Panc1 (cell line): ENCODE data around the gene BAZ2B. TPM values are rescaled to one million over a fixed set of nuclear protein-coding genes. Genes with fewer than 3 reads are reported as not detected.

Source experiments
- ATAC-seq: fragments of 200-7000 bp; cut with Tn5 transposase; 2 replicates; pipeline ENCODE4 v1.9.1; 2020; ENCODE audit warnings: mild to moderate bottlenecking, moderate library complexity
- BruUV-seq: library from RNA; stranded (reverse); fragments of 400-500 nt; replicated peaks from 2 replicates; lab custom pipeline; 2021; lab: Mats Ljungman, UMichigan
- CTCF ChIA-PET: fragments of 300-600 bp; sonication (Branson Sonifier 250); formaldehyde crosslinking; loops from one replicate; lab custom pipeline; 2022; ENCODE audit warnings: antibody characterized with exemption; lab: Charles Lee
- POLR2A ChIA-PET: fragments of 300-600 bp; sonication (Branson Sonifier 250); formaldehyde crosslinking; loops from one replicate; lab custom pipeline; 2022; ENCODE audit warnings: antibody characterized with exemption; lab: Charles Lee
- DNase-seq: peaks from one replicate; pipeline ENCODE4 v3.0.0-alpha.2; 2010; ENCODE audit warnings: low read depth, low spot score
- H3K27ac ChIP-seq: 2 replicates; pipeline ENCODE4 v1.5.1; 2011; ENCODE audit warnings: mild to moderate bottlenecking, low read length, inconsistent platforms
- H3K27me3 ChIP-seq: fragments of 200-500 bp; sonication (Bioruptor generic); 2 replicates; pipeline ENCODE4 v1.6.0; 2014; ENCODE audit warnings: low read length, inconsistent platforms; ENCODE audit not compliant: control insufficient read depth, insufficient read depth
- H3K36me3 ChIP-seq: fragments of 200-500 bp; sonication (Bioruptor generic); 2 replicates; pipeline ENCODE4 v1.5.1; 2014; ENCODE audit warnings: inconsistent platforms, mild to moderate bottlenecking, low read length, moderate library complexity; ENCODE audit not compliant: control insufficient read depth, insufficient read depth
- H3K4me1 ChIP-seq: 2 replicates; pipeline ENCODE4 v1.5.1; 2011; ENCODE audit warnings: inconsistent platforms, mild to moderate bottlenecking, low read length, moderate library complexity; ENCODE audit not compliant: control insufficient read depth, insufficient read depth
- H3K4me3 ChIP-seq, 2 experiments: 2 replicates each; pipeline ENCODE4 v1.5.1; 2011 to 2012; ENCODE audit warnings: low read depth in 2 of 2, low read length in 2 of 2, mild to moderate bottlenecking in 2 of 2, inconsistent platforms in 1 of 2, moderate library complexity in 1 of 2
- H3K9me3 ChIP-seq: fragments of 200-500 bp; sonication (Bioruptor generic); 2 replicates; pipeline ENCODE4 v1.5.1; 2014; ENCODE audit warnings: low read depth, mild to moderate bottlenecking, inconsistent platforms, low read length, moderate library complexity; ENCODE audit not compliant: control insufficient read depth, insufficient read depth
- POLR2AphosphoS5 ChIP-seq: IDR thresholded peaks from 2 replicates; pipeline ENCODE4 v1.6.1; 2012; ENCODE audit warnings: mild to moderate bottlenecking, low read depth, low read length, moderate library complexity
- SIN3A ChIP-seq: IDR thresholded peaks from 2 replicates; pipeline ENCODE4 v1.6.1; 2012; ENCODE audit warnings: low read depth, mild to moderate bottlenecking, low read length, moderate library complexity, borderline replicate concordance; ENCODE audit not compliant: insufficient read depth
- TCF7L2 ChIP-seq: IDR thresholded peaks from 2 replicates; pipeline ENCODE4 v1.6.1; 2011; ENCODE audit warnings: mild to moderate bottlenecking, low read depth, low read length, inconsistent platforms
- in situ Hi-C: cut with HindIII; loops from 2 replicates; pipeline ENCODE4 v1.10.0; 2016; ENCODE audit warnings: low sequenced_read_pairs, low pct_unique_long_range_greater_than_20kb
- intact Hi-C: fragments of 100-400 bp; cut with micrococcal nuclease; formaldehyde crosslinking; loops from one replicate; pipeline ENCODE4 v1.10.0; 2022; ENCODE audit not compliant: unreplicated experiment
- total RNA-seq: library from RNA; stranded (reverse); gene quantifications from one replicate; pipeline ENCODE4 v1.2.1, GENCODE V29; 2021; ENCODE audit not compliant: unreplicated experiment
- TF ChIP-seq, protein P1 (sequence below), 2 experiments: IDR thresholded peaks; 2 replicates each; pipeline ENCODE4 v1.6.1; 2011 to 2012; ENCODE audit warnings: low read depth in 2 of 2, control low read depth in 1 of 2, low read length in 1 of 2, mild to moderate bottlenecking in 1 of 2, moderate library complexity in 1 of 2; ENCODE audit not compliant: insufficient read depth in 1 of 2
- TF ChIP-seq, protein P2 (sequence below): fragments of 450-650 bp; IDR thresholded peaks from 2 replicates; pipeline ENCODE4 v1.5.1; 2017; ENCODE audit warnings: mild to moderate bottlenecking

BAZ2B gene
- total RNA-seq, 1 experiment from 2014 or later: 38.6 TPM

DNA sequence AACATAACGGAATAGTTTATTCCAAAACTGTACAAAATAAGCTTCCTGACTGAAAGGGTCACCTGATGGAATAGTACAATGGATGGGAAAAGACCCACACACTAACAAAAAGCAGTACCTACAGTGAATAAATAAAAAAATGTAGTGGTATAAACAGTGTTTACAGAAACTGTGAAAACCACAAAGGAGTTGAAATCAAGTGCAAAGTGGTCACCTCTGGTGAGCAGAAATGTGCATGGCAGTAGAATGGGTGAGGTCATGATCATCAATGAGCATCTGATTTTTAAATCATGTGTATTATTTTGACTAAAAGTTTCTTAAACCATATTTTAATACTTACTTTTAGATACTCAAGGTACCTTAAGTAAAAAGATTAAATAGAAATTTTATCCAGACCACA, 341.2 kb downstream of the BAZ2B start:
- no peaks in the 10 kb centered on the region; the same call in 1 of the 2 replicates for H3K36me3 ChIP-seq
- TF ChIP-seq, protein P1, sequence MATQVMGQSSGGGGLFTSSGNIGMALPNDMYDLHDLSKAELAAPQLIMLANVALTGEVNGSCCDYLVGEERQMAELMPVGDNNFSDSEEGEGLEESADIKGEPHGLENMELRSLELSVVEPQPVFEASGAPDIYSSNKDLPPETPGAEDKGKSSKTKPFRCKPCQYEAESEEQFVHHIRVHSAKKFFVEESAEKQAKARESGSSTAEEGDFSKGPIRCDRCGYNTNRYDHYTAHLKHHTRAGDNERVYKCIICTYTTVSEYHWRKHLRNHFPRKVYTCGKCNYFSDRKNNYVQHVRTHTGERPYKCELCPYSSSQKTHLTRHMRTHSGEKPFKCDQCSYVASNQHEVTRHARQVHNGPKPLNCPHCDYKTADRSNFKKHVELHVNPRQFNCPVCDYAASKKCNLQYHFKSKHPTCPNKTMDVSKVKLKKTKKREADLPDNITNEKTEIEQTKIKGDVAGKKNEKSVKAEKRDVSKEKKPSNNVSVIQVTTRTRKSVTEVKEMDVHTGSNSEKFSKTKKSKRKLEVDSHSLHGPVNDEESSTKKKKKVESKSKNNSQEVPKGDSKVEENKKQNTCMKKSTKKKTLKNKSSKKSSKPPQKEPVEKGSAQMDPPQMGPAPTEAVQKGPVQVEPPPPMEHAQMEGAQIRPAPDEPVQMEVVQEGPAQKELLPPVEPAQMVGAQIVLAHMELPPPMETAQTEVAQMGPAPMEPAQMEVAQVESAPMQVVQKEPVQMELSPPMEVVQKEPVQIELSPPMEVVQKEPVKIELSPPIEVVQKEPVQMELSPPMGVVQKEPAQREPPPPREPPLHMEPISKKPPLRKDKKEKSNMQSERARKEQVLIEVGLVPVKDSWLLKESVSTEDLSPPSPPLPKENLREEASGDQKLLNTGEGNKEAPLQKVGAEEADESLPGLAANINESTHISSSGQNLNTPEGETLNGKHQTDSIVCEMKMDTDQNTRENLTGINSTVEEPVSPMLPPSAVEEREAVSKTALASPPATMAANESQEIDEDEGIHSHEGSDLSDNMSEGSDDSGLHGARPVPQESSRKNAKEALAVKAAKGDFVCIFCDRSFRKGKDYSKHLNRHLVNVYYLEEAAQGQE (IDR thresholded peaks at IDR 0.05; ENCODE audit: insufficient read depth in 1 of 2, low read depth in 2 of 2, low read length in 1 of 2): no peak
- no peak for TF ChIP-seq TCF7L2
- no peak for TF ChIP-seq POLR2AphosphoS5
- no peak for TF ChIP-seq SIN3A
- TF ChIP-seq, protein P2, sequence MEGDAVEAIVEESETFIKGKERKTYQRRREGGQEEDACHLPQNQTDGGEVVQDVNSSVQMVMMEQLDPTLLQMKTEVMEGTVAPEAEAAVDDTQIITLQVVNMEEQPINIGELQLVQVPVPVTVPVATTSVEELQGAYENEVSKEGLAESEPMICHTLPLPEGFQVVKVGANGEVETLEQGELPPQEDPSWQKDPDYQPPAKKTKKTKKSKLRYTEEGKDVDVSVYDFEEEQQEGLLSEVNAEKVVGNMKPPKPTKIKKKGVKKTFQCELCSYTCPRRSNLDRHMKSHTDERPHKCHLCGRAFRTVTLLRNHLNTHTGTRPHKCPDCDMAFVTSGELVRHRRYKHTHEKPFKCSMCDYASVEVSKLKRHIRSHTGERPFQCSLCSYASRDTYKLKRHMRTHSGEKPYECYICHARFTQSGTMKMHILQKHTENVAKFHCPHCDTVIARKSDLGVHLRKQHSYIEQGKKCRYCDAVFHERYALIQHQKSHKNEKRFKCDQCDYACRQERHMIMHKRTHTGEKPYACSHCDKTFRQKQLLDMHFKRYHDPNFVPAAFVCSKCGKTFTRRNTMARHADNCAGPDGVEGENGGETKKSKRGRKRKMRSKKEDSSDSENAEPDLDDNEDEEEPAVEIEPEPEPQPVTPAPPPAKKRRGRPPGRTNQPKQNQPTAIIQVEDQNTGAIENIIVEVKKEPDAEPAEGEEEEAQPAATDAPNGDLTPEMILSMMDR: no peak
- DNase-seq (no peak), ATAC-seq (no peak)
- H3K9me3 ChIP-seq: no peaks in the 10 kb centered on the region
- no peaks in the 10 kb centered on the region for H3K27me3 ChIP-seq
- intact Hi-C loops: no loop called here
- in situ Hi-C loops: no loop called here
- ChIA-PET POLR2A (no interaction called here), CTCF (no interaction called here)
- H3K4me3 ChIP-seq: no peak overlapping the region
- H3K4me1 ChIP-seq: no peaks in the 10 kb centered on the region
- no peak overlapping the region for H3K27ac ChIP-seq
- no TSS peak for BruUV-seq

DNA sequence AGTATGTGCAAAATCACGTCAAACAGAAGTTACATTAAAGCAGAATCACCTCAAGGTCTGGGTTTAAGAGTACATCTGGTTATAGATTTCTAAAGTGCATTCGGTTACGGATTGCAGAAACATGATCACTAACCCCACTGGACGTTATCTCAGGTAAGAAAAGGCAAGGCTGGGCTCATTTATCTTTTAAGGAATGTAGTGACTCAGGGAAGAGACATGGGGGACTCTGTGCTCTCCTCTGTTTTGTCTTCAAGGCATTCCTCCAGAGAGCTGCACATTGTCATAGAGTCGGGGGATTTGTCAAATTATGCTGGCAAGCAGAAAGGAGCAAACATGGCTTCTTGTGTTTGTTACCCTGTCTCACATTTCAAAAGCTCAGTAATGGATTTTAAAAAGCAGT, 344.2 kb downstream of the BAZ2B start:
- Histone ChIP-seq H3K27me3 (no peaks in the 10 kb centered on the region), H3K4me3 (no peak overlapping the region), H3K36me3 (no peaks in the 10 kb centered on the region), H3K4me1 (no peaks in the 10 kb centered on the region), H3K27ac (no peak overlapping the region), H3K9me3 (no peaks in the 10 kb centered on the region)
- ATAC-seq (no peak), DNase-seq (no peak)
- ChIA-PET POLR2A (no interaction called here), CTCF (no interaction called here)
- in situ Hi-C loops: no loop called here
- BruUV-seq: no TSS peak
- intact Hi-C loops: no loop called here
- TF ChIP-seq POLR2AphosphoS5: no peak
- TF ChIP-seq, protein P1 (IDR thresholded peaks at IDR 0.05; ENCODE audit: insufficient read depth in 1 of 2, low read depth in 2 of 2, low read length in 1 of 2): no peak
- TF ChIP-seq TCF7L2: no peak
- TF ChIP-seq, protein P2: no peak
- TF ChIP-seq SIN3A: no peak
